Measurements from ENCODE around the gene TBCC.

TBCC gene

DNA sequence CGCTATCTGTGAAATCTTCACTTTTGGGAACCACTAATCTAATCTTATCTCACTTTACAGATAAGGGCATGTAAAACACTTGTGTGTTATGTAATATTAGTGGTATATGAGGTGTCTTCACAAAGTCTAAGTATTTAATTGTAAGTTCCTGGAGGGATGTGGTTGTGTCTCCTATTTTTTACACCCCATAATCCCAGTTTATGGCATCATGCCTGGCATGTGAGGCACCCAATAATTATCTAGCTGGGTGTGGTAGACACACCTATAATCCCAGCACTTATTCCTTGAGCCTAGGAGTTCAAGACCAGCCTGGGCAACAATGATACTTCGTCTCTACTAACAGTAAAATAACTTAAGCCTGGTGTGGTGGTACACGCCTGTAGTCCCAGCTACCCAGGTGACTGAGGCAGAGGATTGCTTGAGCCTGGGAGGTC lies 16.5 kb upstream of the TBCC start:
- TF ChIP-seq, protein P1, sequence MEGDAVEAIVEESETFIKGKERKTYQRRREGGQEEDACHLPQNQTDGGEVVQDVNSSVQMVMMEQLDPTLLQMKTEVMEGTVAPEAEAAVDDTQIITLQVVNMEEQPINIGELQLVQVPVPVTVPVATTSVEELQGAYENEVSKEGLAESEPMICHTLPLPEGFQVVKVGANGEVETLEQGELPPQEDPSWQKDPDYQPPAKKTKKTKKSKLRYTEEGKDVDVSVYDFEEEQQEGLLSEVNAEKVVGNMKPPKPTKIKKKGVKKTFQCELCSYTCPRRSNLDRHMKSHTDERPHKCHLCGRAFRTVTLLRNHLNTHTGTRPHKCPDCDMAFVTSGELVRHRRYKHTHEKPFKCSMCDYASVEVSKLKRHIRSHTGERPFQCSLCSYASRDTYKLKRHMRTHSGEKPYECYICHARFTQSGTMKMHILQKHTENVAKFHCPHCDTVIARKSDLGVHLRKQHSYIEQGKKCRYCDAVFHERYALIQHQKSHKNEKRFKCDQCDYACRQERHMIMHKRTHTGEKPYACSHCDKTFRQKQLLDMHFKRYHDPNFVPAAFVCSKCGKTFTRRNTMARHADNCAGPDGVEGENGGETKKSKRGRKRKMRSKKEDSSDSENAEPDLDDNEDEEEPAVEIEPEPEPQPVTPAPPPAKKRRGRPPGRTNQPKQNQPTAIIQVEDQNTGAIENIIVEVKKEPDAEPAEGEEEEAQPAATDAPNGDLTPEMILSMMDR (IDR thresholded peaks at IDR 0.05; ENCODE audit: low read length): no peak
- TF ChIP-seq EZH2phosphoT487 (IDR thresholded peaks at IDR 0.05; ENCODE audit: low read length): no peak
- TF ChIP-seq EZH2 (optimal IDR thresholded peaks at IDR 0.05; ENCODE audit: low read depth, low read length): no peak
- H3K9ac ChIP-seq (ENCODE audit: low read length): no peak overlapping the region
- no peaks in the 10 kb centered on the region for H3K4me1 ChIP-seq (ENCODE audit: low read length)
- no peaks in the 10 kb centered on the region for H4K20me1 ChIP-seq (ENCODE audit: insufficient read depth, low read length)
- H3K27ac ChIP-seq (ENCODE audit: low read length): no peak overlapping the region
- no peaks in the 10 kb centered on the region for H3K79me2 ChIP-seq (ENCODE audit: low read length)
- no peaks in the 10 kb centered on the region for H3K9me3 ChIP-seq (replicated peaks; ENCODE audit: insufficient read depth, low read length)
- no peaks in the 10 kb centered on the region for H3K27me3 ChIP-seq (replicated peaks; ENCODE audit: insufficient read depth, low read length)
- H3K9me2 ChIP-seq (replicated peaks; ENCODE audit: insufficient read depth, low read length): no peaks in the 10 kb centered on the region
- H3K36me3 ChIP-seq (replicated peaks; ENCODE audit: insufficient read depth, low read length): no peaks in the 10 kb centered on the region
- no peaks in the 10 kb centered on the region for H3F3A ChIP-seq (ENCODE audit: insufficient read depth, low read length)
- no peak for DNase-seq
- no peak overlapping the region for H3K4me3 ChIP-seq (ENCODE audit: low read length)
- H2AFZ ChIP-seq (ENCODE audit: low read length): no peak overlapping the region
- H3K4me2 ChIP-seq (ENCODE audit: low read depth, low read length): no peak overlapping the region

DNA sequence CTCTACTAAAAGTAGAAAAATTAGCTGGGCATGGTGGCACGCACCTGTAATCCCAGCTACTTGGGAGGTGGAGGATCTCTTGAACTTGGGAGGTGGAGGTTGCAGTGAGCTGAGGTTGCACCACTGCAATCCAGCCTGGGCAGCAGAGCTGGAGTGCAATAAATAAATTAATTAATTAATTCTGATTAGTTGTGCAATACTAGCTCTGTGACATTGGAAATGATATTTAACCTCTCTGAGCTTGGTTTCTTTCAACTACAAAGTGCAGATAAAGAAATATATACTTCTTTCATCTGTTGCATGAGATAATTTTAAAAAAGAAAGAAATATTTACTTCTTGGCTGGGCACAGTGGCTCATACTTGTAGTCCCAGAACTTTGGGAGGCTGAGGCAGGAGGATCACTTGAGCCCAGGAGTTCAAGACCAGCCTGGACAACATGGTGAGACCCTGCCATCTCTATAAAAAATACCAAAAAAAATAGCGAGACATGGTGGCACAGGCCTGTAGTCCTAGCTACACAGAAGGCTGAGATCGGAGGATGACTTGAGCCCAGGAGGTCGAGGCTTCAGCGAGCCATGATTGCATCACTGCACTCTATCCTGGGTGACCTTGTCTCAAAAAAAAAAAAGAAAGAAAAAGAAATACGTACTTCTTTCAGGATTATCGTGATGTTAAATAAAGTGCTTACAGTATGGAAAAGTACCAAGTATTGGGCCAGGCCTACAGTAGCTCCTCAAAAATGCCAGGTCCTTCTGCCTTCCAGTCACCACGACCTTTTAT lies 15.6 kb upstream of the TBCC start:
- H3K4me3 ChIP-seq (ENCODE audit: low read length): no peak overlapping the region
- H3K9me3 ChIP-seq (replicated peaks; ENCODE audit: insufficient read depth, low read length): no peaks in the 10 kb centered on the region
- H3K27ac ChIP-seq (ENCODE audit: low read length): no peak overlapping the region
- H4K20me1 ChIP-seq (ENCODE audit: insufficient read depth, low read length): no peaks in the 10 kb centered on the region
- no peaks in the 10 kb centered on the region for H3K27me3 ChIP-seq (replicated peaks; ENCODE audit: insufficient read depth, low read length)
- H3K4me1 ChIP-seq (ENCODE audit: low read length): no peaks in the 10 kb centered on the region
- TF ChIP-seq EZH2phosphoT487 (IDR thresholded peaks at IDR 0.05; ENCODE audit: low read length) (no peak), EZH2 (optimal IDR thresholded peaks at IDR 0.05; ENCODE audit: low read depth, low read length) (no peak)
- TF ChIP-seq, protein P1 (IDR thresholded peaks at IDR 0.05; ENCODE audit: low read length): no peak
- no peaks in the 10 kb centered on the region for H3K36me3 ChIP-seq (replicated peaks; ENCODE audit: insufficient read depth, low read length)
- H3K79me2 ChIP-seq (ENCODE audit: low read length): no peaks in the 10 kb centered on the region
- no peaks in the 10 kb centered on the region for H3F3A ChIP-seq (ENCODE audit: insufficient read depth, low read length)
- H2AFZ ChIP-seq (ENCODE audit: low read length): no peak overlapping the region
- no peak overlapping the region for H3K9ac ChIP-seq (ENCODE audit: low read length)
- no peaks in the 10 kb centered on the region for H3K9me2 ChIP-seq (replicated peaks; ENCODE audit: insufficient read depth, low read length)
- no peak overlapping the region for H3K4me2 ChIP-seq (ENCODE audit: low read depth, low read length)
- DNase-seq: no peak

DNA sequence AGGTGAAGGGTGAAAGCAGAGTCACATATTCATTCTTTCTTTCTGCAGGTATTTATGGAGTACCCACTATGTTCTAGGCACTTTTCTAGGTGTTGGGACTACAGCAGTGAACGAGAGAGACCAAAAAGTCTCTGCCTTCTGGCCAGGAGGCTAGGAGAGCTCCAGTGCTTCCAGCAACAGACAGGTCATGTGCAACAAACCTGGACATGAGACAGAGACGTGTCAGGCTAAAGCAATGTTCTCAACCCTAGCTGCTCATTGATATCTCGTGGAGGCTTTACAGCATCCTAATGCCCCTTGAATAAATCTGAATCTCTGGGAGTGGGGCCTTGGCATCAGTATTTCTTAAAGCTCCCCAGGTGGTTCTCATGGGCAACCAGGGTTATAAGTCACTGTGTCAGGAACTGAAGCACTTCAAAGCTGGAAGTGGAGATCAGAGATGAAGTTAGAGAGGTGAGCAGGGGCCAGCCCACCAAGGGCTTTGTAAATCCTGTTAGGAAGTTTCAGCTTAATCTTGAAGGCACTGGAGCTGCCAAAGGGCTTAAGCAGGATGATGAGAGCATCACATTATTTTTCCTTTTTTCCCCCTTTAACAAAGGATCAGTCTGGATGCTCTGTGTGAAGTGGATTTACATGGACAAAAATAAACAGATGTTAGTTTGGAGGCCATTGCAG lies 13.0 kb upstream of the TBCC start:
- no peaks in the 10 kb centered on the region for H3K79me2 ChIP-seq (ENCODE audit: low read length)
- no peak overlapping the region for H3K9ac ChIP-seq (ENCODE audit: low read length)
- H3K27me3 ChIP-seq (replicated peaks; ENCODE audit: insufficient read depth, low read length): no peaks in the 10 kb centered on the region
- H3F3A ChIP-seq (ENCODE audit: insufficient read depth, low read length): no peaks in the 10 kb centered on the region
- no peak for TF ChIP-seq EZH2phosphoT487 (IDR thresholded peaks at IDR 0.05; ENCODE audit: low read length)
- no peak for TF ChIP-seq EZH2 (optimal IDR thresholded peaks at IDR 0.05; ENCODE audit: low read depth, low read length)
- TF ChIP-seq, protein P1 (IDR thresholded peaks at IDR 0.05; ENCODE audit: low read length): no peak
- H3K9me2 ChIP-seq (replicated peaks; ENCODE audit: insufficient read depth, low read length): no peaks in the 10 kb centered on the region
- H3K4me3 ChIP-seq (ENCODE audit: low read length): no peak overlapping the region
- no peak overlapping the region for H3K27ac ChIP-seq (ENCODE audit: low read length)
- H3K4me2 ChIP-seq (ENCODE audit: low read depth, low read length): no peak overlapping the region
- H3K9me3 ChIP-seq (replicated peaks; ENCODE audit: insufficient read depth, low read length): no peaks in the 10 kb centered on the region
- H2AFZ ChIP-seq (ENCODE audit: low read length): no peak overlapping the region
- H3K4me1 ChIP-seq (ENCODE audit: low read length): no peaks in the 10 kb centered on the region
- no peaks in the 10 kb centered on the region for H4K20me1 ChIP-seq (ENCODE audit: insufficient read depth, low read length)
- no peak for DNase-seq
- H3K36me3 ChIP-seq (replicated peaks; ENCODE audit: insufficient read depth, low read length): no peaks in the 10 kb centered on the region

Measured in MM.1S (cell line).